PC-3 (cell line): ENCODE results near the gene GOLGA7B.

Experiments
- EZH2 ChIP-seq: fragments of 300-600 bp; sonication (generic); IDR thresholded peaks from one replicate; pipeline ENCODE4 v1.6.1; 2017; ENCODE audit warnings: antibody characterized with exemption, mild to moderate bottlenecking, low read length; ENCODE audit not compliant: unreplicated experiment
- TF ChIP-seq, protein P1 (sequence below): fragments of 300-600 bp; sonication (generic); conservative IDR thresholded peaks from 2 replicates; pipeline ENCODE4 v1.5.1; 2017; ENCODE audit warnings: antibody characterized with exemption, low read depth, mild to moderate bottlenecking, low read length

- TF ChIP-seq, protein P1, sequence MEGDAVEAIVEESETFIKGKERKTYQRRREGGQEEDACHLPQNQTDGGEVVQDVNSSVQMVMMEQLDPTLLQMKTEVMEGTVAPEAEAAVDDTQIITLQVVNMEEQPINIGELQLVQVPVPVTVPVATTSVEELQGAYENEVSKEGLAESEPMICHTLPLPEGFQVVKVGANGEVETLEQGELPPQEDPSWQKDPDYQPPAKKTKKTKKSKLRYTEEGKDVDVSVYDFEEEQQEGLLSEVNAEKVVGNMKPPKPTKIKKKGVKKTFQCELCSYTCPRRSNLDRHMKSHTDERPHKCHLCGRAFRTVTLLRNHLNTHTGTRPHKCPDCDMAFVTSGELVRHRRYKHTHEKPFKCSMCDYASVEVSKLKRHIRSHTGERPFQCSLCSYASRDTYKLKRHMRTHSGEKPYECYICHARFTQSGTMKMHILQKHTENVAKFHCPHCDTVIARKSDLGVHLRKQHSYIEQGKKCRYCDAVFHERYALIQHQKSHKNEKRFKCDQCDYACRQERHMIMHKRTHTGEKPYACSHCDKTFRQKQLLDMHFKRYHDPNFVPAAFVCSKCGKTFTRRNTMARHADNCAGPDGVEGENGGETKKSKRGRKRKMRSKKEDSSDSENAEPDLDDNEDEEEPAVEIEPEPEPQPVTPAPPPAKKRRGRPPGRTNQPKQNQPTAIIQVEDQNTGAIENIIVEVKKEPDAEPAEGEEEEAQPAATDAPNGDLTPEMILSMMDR, result no peak
- TF ChIP-seq EZH2, result no peak
These were observed 22.8 kb upstream of the GOLGA7B start for GRCh38 chr10:97826892-97827291.
